GM23338 (cell line): ENCODE measurements around the gene HBD. TPM values are rescaled to one million over a fixed set of nuclear protein-coding genes. Genes with fewer than 3 reads are reported as not detected.

ENCODE experiments used
- ATAC-seq: fragments of 200-7000 bp; cut with Tn5 transposase; 3 replicates; pipeline ENCODE4 v1.9.1; 2020
- DNase-seq: peaks from one replicate; pipeline ENCODE4 v3.0.0-alpha.2; 2015; ENCODE audit warnings: low spot score
- H2AFZ ChIP-seq: fragments of 200-600 bp; sonication (generic); 2 replicates; pipeline ENCODE4 v1.8.0; 2016; ENCODE audit warnings: antibody characterized with exemption, mild to moderate bottlenecking, moderate library complexity
- H3F3A ChIP-seq: fragments of 200-600 bp; sonication (generic); replicated peaks from 2 replicates; pipeline ENCODE4 v1.8.0; 2017; ENCODE audit warnings: antibody characterized with exemption, mixed run types, low read depth
- H3K27ac ChIP-seq: fragments of 200-600 bp; sonication (generic); 2 replicates; pipeline ENCODE4 v1.6.1; 2016; ENCODE audit warnings: low read depth
- H3K27me3 ChIP-seq: fragments of 200-600 bp; sonication (generic); 2 replicates; pipeline ENCODE4 v1.8.0; 2016; ENCODE audit warnings: mild to moderate bottlenecking, mixed run types, moderate library complexity; ENCODE audit not compliant: insufficient read depth
- H3K36me3 ChIP-seq: fragments of 200-600 bp; sonication (generic); 2 replicates; pipeline ENCODE4 v1.8.0; 2016; ENCODE audit warnings: mild to moderate bottlenecking; ENCODE audit not compliant: insufficient read depth
- H3K4me1 ChIP-seq: fragments of 200-600 bp; sonication (generic); 2 replicates; pipeline ENCODE4 v1.8.0; 2016; ENCODE audit warnings: mild to moderate bottlenecking, moderate library complexity; ENCODE audit not compliant: insufficient read depth
- H3K4me2 ChIP-seq: fragments of 200-600 bp; sonication (generic); 2 replicates; pipeline ENCODE4 v1.7.1; 2017; ENCODE audit warnings: mixed run types
- H3K4me3 ChIP-seq: fragments of 200-600 bp; sonication (generic); 2 replicates; pipeline ENCODE4 v1.6.1; 2016; ENCODE audit warnings: mixed run types
- H3K79me2 ChIP-seq: fragments of 200-600 bp; sonication (generic); replicated peaks from 2 replicates; pipeline ENCODE4 v1.8.0; 2017; ENCODE audit warnings: mild to moderate bottlenecking; ENCODE audit not compliant: insufficient read depth
- H3K9me2 ChIP-seq: fragments of 200-600 bp; sonication (generic); 2 replicates; pipeline ENCODE4 v1.8.0; 2017; ENCODE audit not compliant: insufficient read depth
- H4K20me1 ChIP-seq: fragments of 200-600 bp; sonication (generic); replicated peaks from 2 replicates; pipeline ENCODE4 v1.8.0; 2017; ENCODE audit warnings: mild to moderate bottlenecking; ENCODE audit not compliant: insufficient read depth
- H3K27ac Mint-ChIP-seq: 2 replicates; pipeline ENCODE4 v1.8.0; 2020; ENCODE audit warnings: inconsistent platforms, mild to moderate bottlenecking, moderate library complexity, mixed read lengths
- H3K27me3 Mint-ChIP-seq: 3 replicates; pipeline ENCODE4 v1.8.0; 2022; ENCODE audit warnings: low read depth, mild to moderate bottlenecking, moderate library complexity, mixed read lengths, inconsistent platforms; ENCODE audit not compliant: insufficient read depth, poor library complexity
- H3K36me3 Mint-ChIP-seq: 3 replicates; pipeline ENCODE4 v1.8.0; 2021; ENCODE audit warnings: low read depth, mild to moderate bottlenecking, inconsistent platforms, moderate library complexity, mixed read lengths
- H3K4me1 Mint-ChIP-seq: 3 replicates; pipeline ENCODE4 v1.8.0; 2020; ENCODE audit warnings: mild to moderate bottlenecking, inconsistent platforms, mixed read lengths
- H3K4me3 Mint-ChIP-seq: 3 replicates; pipeline ENCODE4 v1.8.0; 2021; ENCODE audit warnings: moderate library complexity, mild to moderate bottlenecking, inconsistent platforms, mixed read lengths
- H3K9me3 Mint-ChIP-seq: 3 replicates; pipeline ENCODE4 v1.8.0; 2020; ENCODE audit warnings: moderate library complexity, mild to moderate bottlenecking, inconsistent platforms, mixed read lengths
- CREB1 ChIP-seq: fragments of 250-450 bp; sonication (Bioruptor Pico); IDR thresholded peaks from 2 replicates; pipeline ENCODE4 v1.5.0; 2020; ENCODE audit warnings: low read depth, mild to moderate bottlenecking, moderate library complexity
- CTCF ChIP-seq, 2 experiments: fragments of 200-600 bp in 1 of 2; sonication (generic) in 1 of 2; conservative IDR thresholded peaks; 2 replicates each; pipeline versions ENCODE4 v1.5.1 to v1.6.1; 2016 to 2017; ENCODE audit warnings: antibody characterized with exemption in 2 of 2, low read depth in 2 of 2, mild to moderate bottlenecking in 2 of 2, moderate library complexity in 1 of 2
- ETS1 ChIP-seq: IDR thresholded peaks from 2 replicates; pipeline ENCODE4 v1.6.1; 2016; ENCODE audit warnings: antibody characterized with exemption
- EZH2 ChIP-seq: fragments of 200-600 bp; sonication (generic); IDR thresholded peaks from one replicate; pipeline ENCODE4 v1.8.0; 2017; ENCODE audit warnings: antibody characterized with exemption, mild to moderate bottlenecking, low read depth; ENCODE audit not compliant: unreplicated experiment
- EZH2phosphoT487 ChIP-seq: fragments of 200-600 bp; sonication (generic); IDR thresholded peaks from one replicate; pipeline ENCODE4 v1.8.1; 2018; ENCODE audit warnings: antibody characterized with exemption; ENCODE audit not compliant: unreplicated experiment
- JUNB ChIP-seq: IDR thresholded peaks from one replicate; pipeline ENCODE4 v1.6.1; 2016; ENCODE audit warnings: antibody characterized with exemption; ENCODE audit not compliant: unreplicated experiment
- NANOG ChIP-seq: IDR thresholded peaks from 2 replicates; pipeline ENCODE4 v1.6.1; 2016; ENCODE audit warnings: antibody characterized with exemption, borderline replicate concordance
- POLR2AphosphoS5 ChIP-seq: IDR thresholded peaks from 2 replicates; pipeline ENCODE4 v1.6.1; 2016; ENCODE audit warnings: antibody characterized with exemption, low read depth
- REST ChIP-seq: IDR thresholded peaks from one replicate; pipeline ENCODE4 v1.6.1; 2018; ENCODE audit warnings: antibody characterized with exemption; ENCODE audit not compliant: unreplicated experiment
- STAT1 ChIP-seq: IDR thresholded peaks from one replicate; pipeline ENCODE4 v1.6.1; 2016; ENCODE audit warnings: antibody characterized with exemption; ENCODE audit not compliant: unreplicated experiment
- ZNF114 ChIP-seq: fragments of 250-450 bp; sonication (Bioruptor Pico); IDR thresholded peaks from 2 replicates; pipeline ENCODE4 v1.5.0; 2020; ENCODE audit warnings: mild to moderate bottlenecking, moderate library complexity
- ZNF331 ChIP-seq: fragments of 250-450 bp; sonication (Bioruptor Pico); IDR thresholded peaks from 2 replicates; pipeline ENCODE4 v1.5.0; 2020; ENCODE audit warnings: low read depth, mild to moderate bottlenecking, moderate library complexity
- ZNF462 ChIP-seq: fragments of 250-450 bp; sonication (Bioruptor Pico); IDR thresholded peaks from 2 replicates; pipeline ENCODE4 v1.5.0; 2020; ENCODE audit warnings: mild to moderate bottlenecking, moderate library complexity
- polyA plus RNA-seq: library from polyadenylated mRNA; unstranded; fragments of >200 nt; fragmentation: Nextera tagmentation; extraction: Ambion mirVana; gene quantifications from 2 replicates; pipeline ENCODE4 v1.2.1, GENCODE V29; 2016
- total RNA-seq: library from RNA; depleted of rRNA; stranded (reverse); fragments of >200 nt; shearing (Covaris generic); gene quantifications from 2 replicates; pipeline ENCODE4 v1.2.3, GENCODE V29; 2014

Gene HBD
- total and polyA plus RNA-seq, 2 experiments from 2014 or later = not detected

- H3K4me3 Mint-ChIP-seq = no peak overlapping the region
Observed at GRCh38 chr11:5228124-5228523, 6.2 kb downstream of the HBD start.

More at GRCh38 chr11:5228124-5228523, 6.2 kb downstream of the HBD start:
- Histone ChIP-seq H2AFZ (no peak overlapping the region), H3K27ac (no peak overlapping the region), H3K79me2 (no peaks in the 10 kb centered on the region), H3K4me1 (no peaks in the 10 kb centered on the region), H3K36me3 (no peaks in the 10 kb centered on the region), H3K9me2 (no peaks in the 10 kb centered on the region), H3K4me2 (no peak overlapping the region), H3K4me3 (no peak overlapping the region), H3K27me3 (no peaks in the 10 kb centered on the region), H3F3A (no peaks in the 10 kb centered on the region), H4K20me1 (no peaks in the 10 kb centered on the region)
- Mint-ChIP-seq H3K36me3 (no peaks in the 10 kb centered on the region; the same call in 2 of the 3 replicates), H3K27me3 (no peaks in the 10 kb centered on the region), H3K9me3 (peaks cover 4% of the 10 kb centered on the region; the same call in 1 of the 3 replicates), H3K4me1 (no peaks in the 10 kb centered on the region), H3K27ac (no peak overlapping the region)
- TF ChIP-seq STAT1 (no peak), ZNF331 (CRISPR knock-in tag) (no peak), EZH2 (no peak), REST (no peak), ZNF462 (CRISPR knock-in tag) (no peak), POLR2AphosphoS5 (no peak), CREB1 (CRISPR knock-in tag) (no peak), ETS1 (no peak), ZNF114 (CRISPR knock-in tag) (no peak), NANOG (no peak), EZH2phosphoT487 (no peak), CTCF (conservative IDR thresholded peaks at IDR 0.05; ENCODE audit: low read depth in 2 of 2) (no peak), JUNB (no peak)
- DNase-seq (no peak), ATAC-seq (no peak)
